ENCODE data around the gene GPR78.

- TF ChIP-seq, protein P1, sequence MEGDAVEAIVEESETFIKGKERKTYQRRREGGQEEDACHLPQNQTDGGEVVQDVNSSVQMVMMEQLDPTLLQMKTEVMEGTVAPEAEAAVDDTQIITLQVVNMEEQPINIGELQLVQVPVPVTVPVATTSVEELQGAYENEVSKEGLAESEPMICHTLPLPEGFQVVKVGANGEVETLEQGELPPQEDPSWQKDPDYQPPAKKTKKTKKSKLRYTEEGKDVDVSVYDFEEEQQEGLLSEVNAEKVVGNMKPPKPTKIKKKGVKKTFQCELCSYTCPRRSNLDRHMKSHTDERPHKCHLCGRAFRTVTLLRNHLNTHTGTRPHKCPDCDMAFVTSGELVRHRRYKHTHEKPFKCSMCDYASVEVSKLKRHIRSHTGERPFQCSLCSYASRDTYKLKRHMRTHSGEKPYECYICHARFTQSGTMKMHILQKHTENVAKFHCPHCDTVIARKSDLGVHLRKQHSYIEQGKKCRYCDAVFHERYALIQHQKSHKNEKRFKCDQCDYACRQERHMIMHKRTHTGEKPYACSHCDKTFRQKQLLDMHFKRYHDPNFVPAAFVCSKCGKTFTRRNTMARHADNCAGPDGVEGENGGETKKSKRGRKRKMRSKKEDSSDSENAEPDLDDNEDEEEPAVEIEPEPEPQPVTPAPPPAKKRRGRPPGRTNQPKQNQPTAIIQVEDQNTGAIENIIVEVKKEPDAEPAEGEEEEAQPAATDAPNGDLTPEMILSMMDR (IDR thresholded peaks at IDR 0.05): no peak
- no peak for TF ChIP-seq POLR2AphosphoS5 (IDR thresholded peaks at IDR 0.05)
- TF ChIP-seq POLR2A (IDR thresholded peaks at IDR 0.05): no peak
Measured at GRCh38 chr4:8544741-8545438, 35.3 kb upstream of the GPR78 start.

Measured in prostate gland (tissue), 2 donors.